Measurements from ENCODE around the gene ARHGAP28.

The ARHGAP28 gene

GRCh38 chr18:6885992-6886796, 156.7 kb downstream of the ARHGAP28 start:
- Mint-ChIP-seq H3K27me3 (no peaks in the 10 kb centered on the region), H3K4me3 (no peak overlapping the region), H3K4me1 (no peaks in the 10 kb centered on the region), H3K9me3 (no peaks in the 10 kb centered on the region), H3K36me3 (no peaks in the 10 kb centered on the region), H3K27ac (no peak overlapping the region)
- DNase-seq (ENCODE audit: low spot score in 2 of 2) (no peak), ATAC-seq (ENCODE audit: low read depth) (no peak)

GRCh38 chr18:6886797-6887330, 157.3 kb downstream of the ARHGAP28 start:
- Mint-ChIP-seq H3K4me1 (no peaks in the 10 kb centered on the region), H3K27ac (no peak overlapping the region), H3K27me3 (no peaks in the 10 kb centered on the region), H3K4me3 (no peak overlapping the region), H3K9me3 (no peaks in the 10 kb centered on the region), H3K36me3 (no peaks in the 10 kb centered on the region)
- ATAC-seq (ENCODE audit: low read depth) (no peak), DNase-seq (ENCODE audit: low spot score in 2 of 2) (no peak)

GRCh38 chr18:6891788-6892187, 162.3 kb downstream of the ARHGAP28 start:
- Mint-ChIP-seq H3K27me3 (no peaks in the 10 kb centered on the region), H3K4me3 (no peak overlapping the region), H3K4me1 (no peaks in the 10 kb centered on the region), H3K9me3 (peaks cover 1% of the 10 kb centered on the region), H3K36me3 (no peaks in the 10 kb centered on the region), H3K27ac (no peak overlapping the region)
- no peak for DNase-seq (ENCODE audit: low spot score in 2 of 2)
- no peak for ATAC-seq (ENCODE audit: low read depth)

DNA sequence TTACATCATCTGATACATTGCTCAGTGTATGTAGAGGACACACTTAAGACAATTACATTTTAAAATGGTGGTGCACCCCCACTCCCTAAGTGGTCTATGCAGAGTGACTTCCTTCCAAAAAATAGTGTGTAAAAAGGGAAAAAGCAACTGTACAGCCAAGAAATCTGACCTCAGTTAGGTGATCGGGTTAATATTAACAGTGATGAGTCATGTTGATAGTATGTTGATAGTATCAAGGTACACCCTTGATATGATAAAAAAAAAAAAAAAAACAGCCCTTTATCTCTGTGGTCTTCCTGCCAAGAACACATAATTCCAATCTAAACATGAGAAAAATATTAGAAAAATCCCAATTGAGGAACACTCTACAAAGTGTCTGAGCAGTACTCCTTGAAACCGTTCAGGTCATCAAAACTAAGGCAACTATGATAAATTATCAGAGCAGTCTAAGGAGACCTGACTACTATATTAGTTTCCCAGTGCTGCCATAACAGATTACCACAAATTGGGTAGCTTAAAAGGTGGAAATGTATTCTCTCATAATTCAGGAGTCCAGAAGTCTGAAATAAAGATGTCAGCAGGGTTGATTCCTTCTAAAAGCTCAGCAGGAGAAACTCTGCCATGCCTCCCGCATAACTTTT, 171.9 kb downstream of the ARHGAP28 start:
- Mint-ChIP-seq H3K27ac (no peak overlapping the region), H3K4me3 (no peak overlapping the region), H3K36me3 (peaks cover 3% of the 10 kb centered on the region), H3K9me3 (peaks cover 11% of the 10 kb centered on the region), H3K27me3 (no peaks in the 10 kb centered on the region), H3K4me1 (no peaks in the 10 kb centered on the region)
- DNase-seq (ENCODE audit: low spot score in 2 of 2), result no peak
- no peak for ATAC-seq (ENCODE audit: low read depth)

GRCh38 chr18:6917072-6917471, 187.6 kb downstream of the ARHGAP28 start:
- no peak for ATAC-seq (ENCODE audit: low read depth)
- peaks cover 4% of the 10 kb centered on the region for H3K9me3 Mint-ChIP-seq
- H3K4me3 Mint-ChIP-seq, result no peak overlapping the region

DNA sequence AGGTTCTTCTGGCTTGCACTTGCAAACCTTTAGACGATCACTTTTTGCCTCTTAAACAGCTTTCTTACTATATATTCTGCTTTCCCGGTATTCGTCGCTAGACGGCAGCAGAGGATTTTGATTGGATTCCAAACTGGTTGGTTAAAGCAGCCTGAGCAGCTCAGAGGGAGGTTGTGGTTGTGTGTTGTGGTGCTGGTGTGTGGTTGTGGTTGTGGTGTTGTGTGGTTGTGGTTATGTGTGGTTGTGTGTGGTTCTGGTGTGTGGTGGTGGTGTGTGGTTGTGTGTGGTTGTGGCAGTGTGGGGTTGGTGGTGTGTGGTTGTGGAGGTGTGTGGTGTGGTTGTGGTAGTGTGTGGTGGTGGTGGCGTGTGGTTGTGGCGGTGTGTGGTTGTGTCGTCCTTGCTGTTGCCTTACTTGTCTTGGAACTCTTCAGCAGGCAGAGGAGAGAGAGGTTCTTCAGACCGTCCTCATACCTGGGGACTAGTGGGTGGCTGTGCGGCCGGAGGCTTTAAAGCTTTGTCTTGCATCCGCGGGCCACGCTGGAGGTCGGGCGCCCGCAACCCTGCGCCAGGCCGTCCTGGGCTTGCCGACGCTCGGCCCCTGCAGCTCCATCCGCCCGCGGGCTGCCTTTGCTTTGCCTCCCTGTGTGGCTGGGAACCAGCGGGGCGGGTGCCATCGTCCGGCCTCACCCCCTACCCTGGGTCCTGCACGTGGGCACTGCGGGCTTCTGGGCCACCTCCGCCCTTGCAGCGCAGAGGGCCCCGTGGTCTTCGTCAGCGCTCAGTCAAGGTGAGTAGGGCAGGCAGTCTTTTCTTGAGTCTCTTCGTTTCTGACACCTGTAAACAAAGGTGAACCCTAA, 190.8 kb downstream of the ARHGAP28 start:
- H3K4me1 Mint-ChIP-seq, result no peaks in the 10 kb centered on the region
- no peaks in the 10 kb centered on the region for H3K36me3 Mint-ChIP-seq
- DNase-seq (ENCODE audit: low spot score in 2 of 2) (no peak), ATAC-seq (ENCODE audit: low read depth) (no peak)
- peaks cover 7% of the 10 kb centered on the region for H3K9me3 Mint-ChIP-seq
- H3K27me3 Mint-ChIP-seq, result peaks cover 1% of the 10 kb centered on the region
- H3K27ac Mint-ChIP-seq, result no peak overlapping the region
- no peak overlapping the region for H3K4me3 Mint-ChIP-seq

More at GRCh38 chr18:6917072-6917471, 187.6 kb downstream of the ARHGAP28 start:
- Mint-ChIP-seq H3K27me3 (peaks cover 1% of the 10 kb centered on the region), H3K4me1 (no peaks in the 10 kb centered on the region), H3K27ac (no peak overlapping the region), H3K36me3 (no peaks in the 10 kb centered on the region)
- DNase-seq (ENCODE audit: low spot score in 2 of 2), result no peak

- H3K36me3 Mint-ChIP-seq, result no peaks in the 10 kb centered on the region
- H3K4me1 Mint-ChIP-seq, result no peaks in the 10 kb centered on the region
- H3K27ac Mint-ChIP-seq, result no peak overlapping the region
- peaks cover 7% of the 10 kb centered on the region for H3K9me3 Mint-ChIP-seq
- H3K4me3 Mint-ChIP-seq, result no peak overlapping the region
- ATAC-seq (ENCODE audit: low read depth) (no peak), DNase-seq (ENCODE audit: low spot score in 2 of 2) (no peak)
- peaks cover 1% of the 10 kb centered on the region for H3K27me3 Mint-ChIP-seq
Measured at GRCh38 chr18:6921571-6921970, 192.1 kb downstream of the ARHGAP28 start.

DNA sequence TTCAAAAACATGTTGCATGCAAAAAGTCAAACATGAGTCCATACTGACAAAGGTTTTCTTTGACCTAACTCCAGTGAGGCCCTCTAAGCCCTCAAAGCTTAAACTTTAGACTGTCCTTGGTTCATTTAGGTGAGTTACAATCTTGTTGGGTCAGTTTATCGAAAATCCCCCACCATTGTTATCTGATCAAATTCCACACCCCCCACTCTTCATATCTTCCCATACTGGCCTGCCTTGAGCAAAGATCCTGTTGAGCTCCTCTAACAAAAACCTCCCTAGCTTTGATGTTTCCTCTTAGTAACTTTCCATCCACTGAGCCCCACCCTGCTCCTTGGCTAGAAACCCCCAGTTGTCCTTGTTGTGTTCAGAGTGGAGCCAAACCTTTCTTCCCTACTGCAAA, 193.7 kb downstream of the ARHGAP28 start:
- H3K4me3 Mint-ChIP-seq, result no peak overlapping the region
- ATAC-seq (ENCODE audit: low read depth) (no peak), DNase-seq (ENCODE audit: low spot score in 2 of 2) (no peak)
- H3K4me1 Mint-ChIP-seq, result no peaks in the 10 kb centered on the region
- H3K27me3 Mint-ChIP-seq, result peaks cover 1% of the 10 kb centered on the region
- no peaks in the 10 kb centered on the region for H3K36me3 Mint-ChIP-seq
- H3K27ac Mint-ChIP-seq, result no peak overlapping the region
- peaks cover 6% of the 10 kb centered on the region for H3K9me3 Mint-ChIP-seq

GRCh38 chr18:6927153-6927552, 197.6 kb downstream of the ARHGAP28 start:
- no peak overlapping the region for H3K4me3 Mint-ChIP-seq
- H3K36me3 Mint-ChIP-seq, result no peaks in the 10 kb centered on the region
- DNase-seq (ENCODE audit: low spot score in 2 of 2) (no peak), ATAC-seq (ENCODE audit: low read depth) (no peak)
- H3K4me1 Mint-ChIP-seq, result no peaks in the 10 kb centered on the region
- no peak overlapping the region for H3K27ac Mint-ChIP-seq
- H3K27me3 Mint-ChIP-seq, result no peaks in the 10 kb centered on the region
- peaks cover 3% of the 10 kb centered on the region for H3K9me3 Mint-ChIP-seq

DNA sequence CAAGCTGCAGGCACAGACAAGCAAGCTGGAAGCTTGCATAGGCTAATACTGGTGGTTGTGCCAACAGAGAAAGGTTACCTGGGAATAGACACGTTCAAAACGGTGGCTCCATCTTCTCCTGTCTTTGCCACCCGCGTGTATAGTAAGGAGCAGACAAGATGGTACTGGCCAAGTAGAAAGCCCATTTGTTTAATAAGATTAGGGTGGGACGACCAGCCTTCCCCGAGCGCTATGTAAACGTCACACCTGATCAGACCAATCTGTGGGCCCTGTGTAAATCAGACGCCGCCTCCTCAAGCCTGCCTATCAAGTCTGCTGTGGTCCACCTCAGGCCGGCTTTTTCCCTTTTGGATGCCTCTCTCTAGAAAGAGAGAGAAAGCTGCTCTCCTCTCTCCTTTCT, 198.8 kb downstream of the ARHGAP28 start:
- Mint-ChIP-seq H3K27me3 (no peaks in the 10 kb centered on the region), H3K27ac (no peak overlapping the region), H3K4me1 (no peaks in the 10 kb centered on the region), H3K4me3 (no peak overlapping the region), H3K9me3 (peaks cover 1% of the 10 kb centered on the region), H3K36me3 (no peaks in the 10 kb centered on the region)
- no peak for DNase-seq (ENCODE audit: low spot score in 2 of 2)
- ATAC-seq (ENCODE audit: low read depth), result no peak

DNA sequence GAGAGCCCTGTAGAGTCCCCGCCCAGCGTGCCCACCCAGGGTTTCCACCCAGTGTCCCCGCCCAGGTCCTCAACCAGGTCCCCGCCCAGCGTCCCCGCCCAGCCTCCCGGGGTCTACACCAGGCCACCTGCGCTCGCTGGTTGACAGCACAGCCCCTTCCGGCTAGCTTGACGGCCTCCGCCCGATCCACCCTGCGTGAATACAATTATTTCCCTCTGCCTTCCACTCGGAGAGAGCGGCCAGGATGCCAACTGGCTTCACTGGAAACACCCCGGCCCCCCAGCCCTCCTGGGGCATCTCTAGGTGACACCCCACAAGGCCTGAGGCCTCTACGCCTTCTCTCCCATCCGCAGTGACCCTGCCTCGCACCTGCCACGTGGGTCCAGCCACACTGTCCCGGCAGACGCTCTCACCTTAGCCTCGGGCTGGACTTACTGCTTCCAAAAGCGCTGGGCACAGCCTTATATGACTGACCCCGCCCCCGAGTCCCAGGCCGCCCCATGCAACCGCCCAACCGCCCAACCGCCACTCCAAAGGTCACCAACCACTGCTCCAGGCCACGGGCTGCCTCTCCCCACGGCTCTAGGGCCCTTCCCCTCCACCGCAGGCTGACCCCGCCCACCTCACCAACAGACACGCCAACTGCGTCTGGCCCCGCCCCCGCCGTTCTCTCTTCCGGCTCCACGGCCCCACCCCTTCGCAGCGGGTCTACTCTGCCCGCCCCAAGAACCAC, 200.0 kb downstream of the ARHGAP28 start:
- Mint-ChIP-seq H3K27ac (no peak overlapping the region), H3K4me3 (no peak overlapping the region), H3K4me1 (no peaks in the 10 kb centered on the region), H3K9me3 (no peaks in the 10 kb centered on the region), H3K36me3 (no peaks in the 10 kb centered on the region), H3K27me3 (no peaks in the 10 kb centered on the region)
- no peak for ATAC-seq (ENCODE audit: low read depth)
- DNase-seq (ENCODE audit: low spot score in 2 of 2), result no peak

- H3K36me3 Mint-ChIP-seq, result no peaks in the 10 kb centered on the region
- DNase-seq (ENCODE audit: low spot score in 2 of 2) (no peak), ATAC-seq (ENCODE audit: low read depth) (no peak)
- no peak overlapping the region for H3K27ac Mint-ChIP-seq
- no peak overlapping the region for H3K4me3 Mint-ChIP-seq
- H3K9me3 Mint-ChIP-seq, result no peaks in the 10 kb centered on the region
- H3K27me3 Mint-ChIP-seq, result peaks cover 4% of the 10 kb centered on the region
- H3K4me1 Mint-ChIP-seq, result no peaks in the 10 kb centered on the region
Measured at GRCh38 chr18:6934859-6935258, 205.3 kb downstream of the ARHGAP28 start.

DNA sequence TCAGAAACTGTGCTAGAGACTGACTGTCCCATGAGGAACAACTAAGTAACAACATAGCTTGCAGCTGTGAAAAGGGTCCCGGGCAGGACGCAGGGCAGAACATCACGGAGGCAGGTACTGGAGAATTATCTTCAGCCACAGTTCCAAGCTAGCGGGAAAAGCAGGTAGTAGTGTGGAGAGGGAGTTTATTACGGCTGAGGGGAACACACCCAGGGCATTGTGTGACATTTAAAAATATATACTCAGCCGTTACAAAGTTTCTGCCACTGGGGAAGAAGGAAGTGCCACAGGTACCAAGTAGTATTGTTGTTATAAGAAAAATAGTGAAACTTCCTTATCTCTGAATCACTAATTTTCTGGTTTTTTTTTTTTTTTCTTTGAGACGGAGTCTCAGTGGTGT, 208.5 kb downstream of the ARHGAP28 start:
- DNase-seq (ENCODE audit: low spot score in 2 of 2), result no peak
- no peaks in the 10 kb centered on the region for H3K36me3 Mint-ChIP-seq
- H3K4me3 Mint-ChIP-seq, result no peak overlapping the region
- ATAC-seq (ENCODE audit: low read depth), result no peak
- no peaks in the 10 kb centered on the region for H3K4me1 Mint-ChIP-seq
- H3K9me3 Mint-ChIP-seq, result no peaks in the 10 kb centered on the region
- no peak overlapping the region for H3K27ac Mint-ChIP-seq
- H3K27me3 Mint-ChIP-seq, result peaks cover 4% of the 10 kb centered on the region
